Esophagus muscularis mucosa (tissue), 4 donors: ENCODE results near the gene CYTH3.

ENCODE experiments used
- CTCF ChIP-seq, 3 experiments: fragments of 200-600 bp in 2 of 3; fragments of 450-650 bp in 1 of 3; sonication (generic) in 2 of 3; IDR thresholded peaks; one replicate each; pipeline ENCODE4 v1.5.1; 2017 to 2019; ENCODE audit warnings: antibody characterized with exemption in 3 of 3, mild to moderate bottlenecking in 2 of 3, moderate library complexity in 1 of 3
- EP300 ChIP-seq: sonication (generic); formaldehyde crosslinking; IDR thresholded peaks from one replicate; pipeline ENCODE4 v1.6.1; 2017; ENCODE audit warnings: antibody characterized with exemption
- POLR2A ChIP-seq: fragments of 450-650 bp; IDR thresholded peaks from one replicate; pipeline ENCODE4 v1.6.1; 2017; ENCODE audit warnings: antibody characterized with exemption, moderate library complexity, mild to moderate bottlenecking, low read depth
- POLR2AphosphoS5 ChIP-seq, 2 donors: sonication (generic); formaldehyde crosslinking; IDR thresholded peaks; one replicate each; pipeline ENCODE4 v1.6.1; 2017; ENCODE audit warnings: antibody characterized with exemption in 2 of 2

- TF ChIP-seq POLR2A (no peak), CTCF (IDR thresholded peaks at IDR 0.05) (no peak), POLR2AphosphoS5 (IDR thresholded peaks at IDR 0.05) (no peak), EP300 (no peak)
These were observed 34.0 kb upstream of the CYTH3 start for GRCh38 chr7:6306471-6306870.
